A549 (cell line): ENCODE results near the gene PPA2. TPM values are rescaled to one million over a fixed set of nuclear protein-coding genes. Genes with fewer than 3 reads are reported as not detected.

Experiments used
- ATAC-seq, 2 experiments: fragments of 200-7000 bp in 1 of 2; fragments of >200 bp in 1 of 2; cut with Nextera tagmentation in 1 of 2; cut with Tn5 transposase in 1 of 2; 3 replicates each; pipeline versions ENCODE4 v1.8.0 to v1.9.1; 2018 to 2020; ENCODE audit warnings: mild to moderate bottlenecking in 1 of 2, moderate library complexity in 1 of 2
- CTCF ChIA-PET: fragments of 300-600 bp; sonication (Branson Sonifier 250); formaldehyde crosslinking; extraction: SDS; loops from one replicate; lab custom pipeline; 2021; ENCODE audit warnings: antibody characterized with exemption, inconsistent platforms; lab: Yijun Ruan, JAX
- POLR2A ChIA-PET: fragments of 350-600 bp; formaldehyde crosslinking; extraction: SDS; loops from one replicate; lab custom pipeline; 2021; ENCODE audit warnings: antibody characterized with exemption, inconsistent platforms; lab: Yijun Ruan, JAX
- DNase-seq, 2 experiments: peaks; one replicate each; pipeline versions ENCODE4 v3.0.0 to v3.0.0-alpha.2; 2011 to 2016; ENCODE audit warnings: low read depth in 1 of 2, low spot score in 1 of 2
- FAIRE-seq: peaks from 2 replicates; lab custom pipeline; 2011; peaks lifted over from hg19 to GRCh38; lab: Jason Lieb, UNC
- H3K27ac ChIP-seq, 2 experiments: fragments of >200 bp; sonication (Bioruptor Twin); formaldehyde crosslinking; 3 replicates each; pipeline ENCODE4 v1.5.1; 2016 to 2017
- H3K4me1 ChIP-seq: fragments of >200 bp; sonication (Bioruptor Twin); formaldehyde crosslinking; 3 replicates; pipeline ENCODE4 v1.6.1; 2016
- H3K4me2 ChIP-seq: fragments of >200 bp; sonication (Bioruptor Twin); formaldehyde crosslinking; 3 replicates; pipeline ENCODE4 v1.6.1; 2016
- H3K4me3 ChIP-seq: fragments of >200 bp; sonication (Bioruptor Twin); formaldehyde crosslinking; 3 replicates; pipeline ENCODE4 v1.5.1; 2016
- H3K9me3 ChIP-seq: fragments of >200 bp; sonication (Bioruptor Twin); formaldehyde crosslinking; 3 replicates; pipeline ENCODE4 v1.6.1; 2016
- BHLHE40 ChIP-seq: IDR thresholded peaks from 2 replicates; pipeline ENCODE4 v1.6.1; 2012; ENCODE audit warnings: low read depth, low read length, inconsistent platforms
- CBX2 ChIP-seq: fragments of 200-600 bp; sonication (generic); IDR thresholded peaks from 2 replicates; pipeline ENCODE4 v1.6.1; 2016; ENCODE audit warnings: low read depth, mild to moderate bottlenecking, borderline replicate concordance
- EHMT2 ChIP-seq: fragments of 200-600 bp; sonication (generic); IDR thresholded peaks from 2 replicates; pipeline ENCODE4 v1.6.1; 2016; ENCODE audit warnings: antibody characterized with exemption, low read depth, mild to moderate bottlenecking, moderate library complexity
- EP300 ChIP-seq, 2 experiments: fragments of >200 bp; sonication (Bioruptor Twin); formaldehyde crosslinking; IDR thresholded peaks; 2 replicates in 1 of 2; 3 replicates in 1 of 2; pipeline ENCODE4 v1.6.1; 2016 to 2017
- FOSB ChIP-seq: fragments of 250-450 bp; sonication (Bioruptor Pico); IDR thresholded peaks from 2 replicates; pipeline ENCODE4 v1.5.0; 2020; ENCODE audit warnings: mild to moderate bottlenecking, moderate library complexity
- FOXS1 ChIP-seq: fragments of 250-450 bp; sonication (Bioruptor Pico); IDR thresholded peaks from 2 replicates; pipeline ENCODE4 v1.5.0; 2020; ENCODE audit warnings: mild to moderate bottlenecking, moderate library complexity
- GATA3 ChIP-seq: IDR thresholded peaks from 2 replicates; pipeline ENCODE4 v1.6.1; 2012; ENCODE audit warnings: borderline replicate concordance
- HOXA7 ChIP-seq: fragments of 250-450 bp; sonication (Bioruptor Pico); IDR thresholded peaks from 2 replicates; pipeline ENCODE4 v1.5.0; 2020; ENCODE audit warnings: mild to moderate bottlenecking, moderate library complexity
- JUN ChIP-seq, 2 experiments: fragments of >200 bp; sonication (Bioruptor Twin); formaldehyde crosslinking; IDR thresholded peaks; 2 replicates in 1 of 2; 3 replicates in 1 of 2; pipeline ENCODE4 v1.6.1; 2016 to 2017
- JUNB ChIP-seq: fragments of >200 bp; sonication (Bioruptor Twin); formaldehyde crosslinking; IDR thresholded peaks from 2 replicates; pipeline ENCODE4 v1.6.1; 2016
- KDM1A ChIP-seq: fragments of 200-600 bp; sonication (generic); IDR thresholded peaks from 2 replicates; pipeline ENCODE4 v1.6.1; 2016; ENCODE audit warnings: low read depth, mild to moderate bottlenecking
- MAFK ChIP-seq: fragments of 450-650 bp; IDR thresholded peaks from 2 replicates; pipeline ENCODE4 v1.6.1; 2014; ENCODE audit not compliant: partially characterized antibody
- NPAS2 ChIP-seq: fragments of 250-450 bp; sonication (Bioruptor Pico); IDR thresholded peaks from 2 replicates; pipeline ENCODE4 v1.8.0; 2022; ENCODE audit warnings: mild to moderate bottlenecking, moderate library complexity, borderline replicate concordance
- PHF8 ChIP-seq: fragments of 200-600 bp; sonication (generic); IDR thresholded peaks from 2 replicates; pipeline ENCODE4 v1.6.1; 2016; ENCODE audit warnings: low read depth, mild to moderate bottlenecking, antibody characterized with exemption, moderate library complexity, borderline replicate concordance
- POLR2A ChIP-seq: IDR thresholded peaks from 2 replicates; pipeline ENCODE4 v1.6.1; 2012; ENCODE audit warnings: mild to moderate bottlenecking, low read length
- RARB ChIP-seq: fragments of 250-450 bp; sonication (Bioruptor Pico); IDR thresholded peaks from 2 replicates; pipeline ENCODE4 v1.8.0; 2021; ENCODE audit warnings: mild to moderate bottlenecking, moderate library complexity
- RCOR1 ChIP-seq: fragments of 150-350 bp; IDR thresholded peaks from 2 replicates; pipeline ENCODE4 v1.6.1; 2014; ENCODE audit warnings: antibody characterized with exemption, low read length, low read depth
- RFX5 ChIP-seq: fragments of 450-650 bp; IDR thresholded peaks from 2 replicates; pipeline ENCODE4 v1.7.1; 2014; ENCODE audit warnings: antibody characterized with exemption, mild to moderate bottlenecking, moderate library complexity
- SMC3 ChIP-seq: fragments of >200 bp; sonication (Bioruptor Twin); formaldehyde crosslinking; IDR thresholded peaks from 3 replicates; pipeline ENCODE4 v1.6.1; 2018; ENCODE audit warnings: inconsistent platforms
- TFCP2L1 ChIP-seq: fragments of 250-450 bp; sonication (Bioruptor Pico); IDR thresholded peaks from 2 replicates; pipeline ENCODE4 v1.5.0; 2021; ENCODE audit warnings: mild to moderate bottlenecking
- TP53 ChIP-seq: fragments of 250-450 bp; sonication (Bioruptor Pico); IDR thresholded peaks from 2 replicates; pipeline ENCODE4 v1.5.0; 2021; ENCODE audit warnings: mild to moderate bottlenecking, moderate library complexity
- ZFP36 ChIP-seq: fragments of 450-650 bp; IDR thresholded peaks from 2 replicates; pipeline ENCODE4 v1.6.1; 2014; ENCODE audit warnings: borderline replicate concordance; ENCODE audit not compliant: partially characterized antibody
- ZNF302 ChIP-seq: fragments of 250-450 bp; sonication (Bioruptor Pico); IDR thresholded peaks from 2 replicates; pipeline ENCODE4 v1.9.0; 2021; ENCODE audit warnings: inconsistent platforms, mild to moderate bottlenecking, moderate library complexity
- WGBS: methylation state at CpG from one replicate; pipeline ENCODE4 v1.1.6; 2017; ENCODE audit errors: missing lambda C conversion rate; 5-methylcytosine and 5-hydroxymethylcytosine counted together
- polyA plus RNA-seq, 4 experiments: library from polyadenylated mRNA; depleted of rRNA in 3 of 4; stranded (reverse); fragments of >200 nt; fragmentation: RNase III in 1 of 4; extraction: RNeasy Plus Mini Kit Qiagen cat#74134 plus additional on column Dnase treatment in 1 of 4; gene quantifications; 2 replicates in 3 of 4; 3 replicates in 1 of 4; pipeline ENCODE4 v1.2.3, GENCODE V29; 2011 to 2017
- TF ChIP-seq, protein P1 (sequence below): IDR thresholded peaks from 2 replicates; pipeline ENCODE4 v1.6.1; 2012; ENCODE audit warnings: low read depth, borderline replicate concordance
- TF ChIP-seq, protein P2 (sequence below): fragments of 200-600 bp; sonication (generic); IDR thresholded peaks from 2 replicates; pipeline ENCODE4 v1.6.1; 2016; ENCODE audit warnings: antibody characterized with exemption, mild to moderate bottlenecking, moderate library complexity
- TF ChIP-seq, protein P3 (sequence below): fragments of >200 bp; sonication (Bioruptor Twin); formaldehyde crosslinking; IDR thresholded peaks from 3 replicates; pipeline ENCODE4 v1.6.1; 2016
- TF ChIP-seq, protein P4 (sequence below): fragments of 250-450 bp; sonication (Bioruptor Pico); IDR thresholded peaks from 2 replicates; pipeline ENCODE4 v1.5.0; 2020; ENCODE audit warnings: low read depth, mild to moderate bottlenecking, moderate library complexity

PPA2 gene
- polyA plus RNA-seq, 2 of the 4 experiments (the other 2 are of a cell fraction), result 89.1 to 140 TPM

DNA sequence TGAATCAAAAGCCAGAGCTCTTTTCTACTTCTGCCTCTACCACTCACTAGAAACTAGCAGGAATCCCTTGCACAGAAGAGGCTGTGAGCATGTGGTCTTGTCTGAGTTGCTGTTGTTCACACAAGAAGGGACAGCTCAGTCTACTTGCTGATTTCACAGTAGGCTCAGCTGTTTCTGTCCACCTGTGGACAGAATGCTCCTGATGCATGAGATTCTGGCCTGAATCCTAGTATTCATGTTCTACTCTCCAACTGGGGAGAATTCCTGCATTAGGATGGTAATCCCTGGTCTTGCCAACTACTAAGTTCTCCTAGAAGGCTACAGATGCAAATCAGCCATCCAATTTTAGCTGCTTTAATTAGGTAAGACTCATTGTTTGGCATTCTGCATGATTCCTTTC is 112.8 kb downstream of the PPA2 start (continued):
- TF ChIP-seq, protein P1, sequence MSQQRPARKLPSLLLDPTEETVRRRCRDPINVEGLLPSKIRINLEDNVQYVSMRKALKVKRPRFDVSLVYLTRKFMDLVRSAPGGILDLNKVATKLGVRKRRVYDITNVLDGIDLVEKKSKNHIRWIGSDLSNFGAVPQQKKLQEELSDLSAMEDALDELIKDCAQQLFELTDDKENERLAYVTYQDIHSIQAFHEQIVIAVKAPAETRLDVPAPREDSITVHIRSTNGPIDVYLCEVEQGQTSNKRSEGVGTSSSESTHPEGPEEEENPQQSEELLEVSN, result no peak
- no peak for TF ChIP-seq RFX5
- TF ChIP-seq CBX2, result no peak
- no peak for TF ChIP-seq EP300 (IDR thresholded peaks at IDR 0.05)
- TF ChIP-seq GATA3, result no peak
- TF ChIP-seq RCOR1, result no peak
- TF ChIP-seq NPAS2 (CRISPR knock-in tag), result no peak
- TF ChIP-seq BHLHE40, result no peak
- TF ChIP-seq, all 56 proteins: peak for 0

DNA sequence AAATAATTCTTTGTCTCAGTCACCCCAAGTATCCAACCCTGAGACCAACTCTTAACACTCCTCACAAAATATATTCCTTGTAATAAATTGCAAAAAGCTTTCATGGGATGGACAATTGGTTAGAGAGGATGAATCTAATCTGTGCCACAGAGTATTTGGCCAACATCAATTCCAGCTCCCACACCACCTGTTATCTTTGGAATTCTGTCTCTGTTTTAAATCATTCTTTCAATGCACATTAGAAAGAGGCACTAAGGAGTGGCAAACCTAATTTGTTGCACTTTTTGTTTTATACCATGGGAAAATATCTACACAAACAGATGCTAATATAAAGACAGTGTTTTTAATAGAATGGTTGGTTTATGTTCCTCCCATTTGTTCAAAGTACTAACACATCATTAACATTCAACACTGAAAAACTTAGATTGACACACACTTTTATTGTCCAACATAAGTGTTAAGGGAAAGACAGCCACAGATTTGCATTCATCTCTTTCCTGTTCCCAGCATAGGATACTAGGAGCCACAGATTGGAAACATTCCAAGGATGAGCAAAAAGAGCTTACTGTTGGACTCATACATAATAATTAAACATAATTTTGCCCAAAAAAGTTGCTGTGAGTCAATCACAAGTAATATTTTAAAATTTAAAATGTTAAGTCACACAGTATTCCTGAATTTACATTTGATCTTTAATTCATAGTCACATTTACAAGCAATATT is 116.4 kb downstream of the PPA2 start:
- ChIA-PET CTCF (no interaction called here), POLR2A (no interaction called here)
- Histone ChIP-seq H3K4me1 (no peaks in the 10 kb centered on the region; the same call in 2 of the 3 replicates), H3K27ac (no peak overlapping the region), H3K4me2 (no peak overlapping the region), H3K4me3 (no peak overlapping the region), H3K9me3 (no peaks in the 10 kb centered on the region)
- no peak for DNase-seq
- TF ChIP-seq, protein P2, sequence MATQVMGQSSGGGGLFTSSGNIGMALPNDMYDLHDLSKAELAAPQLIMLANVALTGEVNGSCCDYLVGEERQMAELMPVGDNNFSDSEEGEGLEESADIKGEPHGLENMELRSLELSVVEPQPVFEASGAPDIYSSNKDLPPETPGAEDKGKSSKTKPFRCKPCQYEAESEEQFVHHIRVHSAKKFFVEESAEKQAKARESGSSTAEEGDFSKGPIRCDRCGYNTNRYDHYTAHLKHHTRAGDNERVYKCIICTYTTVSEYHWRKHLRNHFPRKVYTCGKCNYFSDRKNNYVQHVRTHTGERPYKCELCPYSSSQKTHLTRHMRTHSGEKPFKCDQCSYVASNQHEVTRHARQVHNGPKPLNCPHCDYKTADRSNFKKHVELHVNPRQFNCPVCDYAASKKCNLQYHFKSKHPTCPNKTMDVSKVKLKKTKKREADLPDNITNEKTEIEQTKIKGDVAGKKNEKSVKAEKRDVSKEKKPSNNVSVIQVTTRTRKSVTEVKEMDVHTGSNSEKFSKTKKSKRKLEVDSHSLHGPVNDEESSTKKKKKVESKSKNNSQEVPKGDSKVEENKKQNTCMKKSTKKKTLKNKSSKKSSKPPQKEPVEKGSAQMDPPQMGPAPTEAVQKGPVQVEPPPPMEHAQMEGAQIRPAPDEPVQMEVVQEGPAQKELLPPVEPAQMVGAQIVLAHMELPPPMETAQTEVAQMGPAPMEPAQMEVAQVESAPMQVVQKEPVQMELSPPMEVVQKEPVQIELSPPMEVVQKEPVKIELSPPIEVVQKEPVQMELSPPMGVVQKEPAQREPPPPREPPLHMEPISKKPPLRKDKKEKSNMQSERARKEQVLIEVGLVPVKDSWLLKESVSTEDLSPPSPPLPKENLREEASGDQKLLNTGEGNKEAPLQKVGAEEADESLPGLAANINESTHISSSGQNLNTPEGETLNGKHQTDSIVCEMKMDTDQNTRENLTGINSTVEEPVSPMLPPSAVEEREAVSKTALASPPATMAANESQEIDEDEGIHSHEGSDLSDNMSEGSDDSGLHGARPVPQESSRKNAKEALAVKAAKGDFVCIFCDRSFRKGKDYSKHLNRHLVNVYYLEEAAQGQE, result no peak
- TF ChIP-seq KDM1A (no peak), PHF8 (no peak), SMC3 (no peak), RARB (no peak)
- no peak for FAIRE-seq
- ATAC-seq, result no peak

DNA sequence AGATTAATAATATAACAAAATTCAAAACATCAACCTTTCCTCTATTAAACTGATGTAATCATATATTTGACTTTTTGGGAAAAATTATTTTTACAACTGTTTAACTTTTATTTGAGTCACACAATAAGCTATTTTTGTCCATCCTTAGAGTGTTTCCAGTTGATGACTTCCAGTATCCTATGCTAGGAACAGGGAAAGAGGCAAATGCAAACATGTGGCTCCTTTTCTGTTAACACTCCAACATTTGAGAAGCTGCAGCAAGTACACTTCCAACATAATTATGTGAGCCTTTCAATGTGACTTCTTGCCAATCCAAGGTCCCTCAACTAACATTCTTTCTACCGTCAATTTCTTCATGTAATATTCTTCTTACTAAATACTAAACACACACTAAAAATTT is 117.7 kb downstream of the PPA2 start:
- WGBS, result 95% methylated on average over 1 of the region's 1 CpG
- FAIRE-seq (no peak), ATAC-seq (no peak), DNase-seq (no peak)
- POLR2A ChIA-PET, result no interaction called here
- CTCF ChIA-PET, result no interaction called here
- TF ChIP-seq NPAS2 (CRISPR knock-in tag), result no peak
- TF ChIP-seq TP53 (CRISPR knock-in tag), result no peak
- no peak for TF ChIP-seq TFCP2L1 (CRISPR knock-in tag)
- TF ChIP-seq EHMT2, result no peak
- no peak for TF ChIP-seq MAFK
- no peak for TF ChIP-seq FOXS1
- no peak for TF ChIP-seq HOXA7 (CRISPR knock-in tag)
- TF ChIP-seq JUNB, result no peak
- TF ChIP-seq, protein P3, sequence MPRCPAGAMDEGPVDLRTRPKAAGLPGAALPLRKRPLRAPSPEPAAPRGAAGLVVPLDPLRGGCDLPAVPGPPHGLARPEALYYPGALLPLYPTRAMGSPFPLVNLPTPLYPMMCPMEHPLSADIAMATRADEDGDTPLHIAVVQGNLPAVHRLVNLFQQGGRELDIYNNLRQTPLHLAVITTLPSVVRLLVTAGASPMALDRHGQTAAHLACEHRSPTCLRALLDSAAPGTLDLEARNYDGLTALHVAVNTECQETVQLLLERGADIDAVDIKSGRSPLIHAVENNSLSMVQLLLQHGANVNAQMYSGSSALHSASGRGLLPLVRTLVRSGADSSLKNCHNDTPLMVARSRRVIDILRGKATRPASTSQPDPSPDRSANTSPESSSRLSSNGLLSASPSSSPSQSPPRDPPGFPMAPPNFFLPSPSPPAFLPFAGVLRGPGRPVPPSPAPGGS, result no peak
- TF ChIP-seq SMC3, result no peak
- TF ChIP-seq FOSB (CRISPR knock-in tag), result no peak
- no peak for TF ChIP-seq ZFP36
- TF ChIP-seq, protein P4, sequence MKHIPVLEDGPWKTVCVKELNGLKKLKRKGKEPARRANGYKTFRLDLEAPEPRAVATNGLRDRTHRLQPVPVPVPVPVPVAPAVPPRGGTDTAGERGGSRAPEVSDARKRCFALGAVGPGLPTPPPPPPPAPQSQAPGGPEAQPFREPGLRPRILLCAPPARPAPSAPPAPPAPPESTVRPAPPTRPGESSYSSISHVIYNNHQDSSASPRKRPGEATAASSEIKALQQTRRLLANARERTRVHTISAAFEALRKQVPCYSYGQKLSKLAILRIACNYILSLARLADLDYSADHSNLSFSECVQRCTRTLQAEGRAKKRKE, result no peak
- no peak for TF ChIP-seq JUN (IDR thresholded peaks at IDR 0.05)
- no peak for TF ChIP-seq POLR2A
- TF ChIP-seq ZNF302 (CRISPR knock-in tag), result no peak
- no peaks in the 10 kb centered on the region; the same call in 2 of the 3 replicates for H3K4me1 ChIP-seq
- no peak overlapping the region for H3K27ac ChIP-seq
- H3K4me2 ChIP-seq, result no peak overlapping the region
- H3K4me3 ChIP-seq, result no peak overlapping the region
- no peaks in the 10 kb centered on the region for H3K9me3 ChIP-seq
